ENCODE measurements around the gene NOTCH3. TPM values are rescaled to one million over a fixed set of nuclear protein-coding genes. Genes with fewer than 3 reads are reported as not detected.

Gene NOTCH3
- total RNA-seq, 1 experiment from 2014 or later, result 21.5 TPM

DNA sequence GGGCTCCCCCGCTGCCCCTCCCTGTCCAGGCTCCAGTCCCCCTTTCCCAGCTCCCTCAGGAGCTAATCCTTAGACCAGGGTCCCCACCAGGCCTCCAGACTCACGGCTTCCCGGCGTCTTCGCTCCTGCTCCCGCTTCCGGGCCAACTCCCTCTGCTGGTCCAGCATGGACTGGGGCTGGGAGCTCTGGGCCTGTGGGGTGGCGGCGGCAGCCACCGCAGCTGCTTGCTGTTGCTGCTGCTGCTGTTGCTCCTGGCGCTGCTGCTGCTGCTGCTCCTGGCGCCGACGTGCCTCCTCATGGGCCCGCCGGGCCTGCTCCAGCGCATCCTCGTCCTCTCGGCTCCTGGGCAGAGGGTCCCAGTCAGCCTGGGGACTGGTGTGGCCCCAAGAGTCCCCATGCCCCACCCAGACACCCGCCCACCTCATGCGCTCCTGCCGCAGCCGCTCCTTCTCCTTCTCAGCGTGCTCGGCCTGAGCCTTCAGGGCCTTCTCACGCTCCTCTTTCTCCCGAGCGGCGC, 37.9 kb upstream of the NOTCH3 start:
- no peak overlapping the region for H3K4me3 ChIP-seq (ENCODE audit: low read length)
- POLR2A ChIA-PET (ENCODE audit: unreplicated experiment), result no interaction called here
- H3K4me1 ChIP-seq (ENCODE audit: insufficient read depth, low read length), result peaks cover 14% of the 10 kb centered on the region

DNA sequence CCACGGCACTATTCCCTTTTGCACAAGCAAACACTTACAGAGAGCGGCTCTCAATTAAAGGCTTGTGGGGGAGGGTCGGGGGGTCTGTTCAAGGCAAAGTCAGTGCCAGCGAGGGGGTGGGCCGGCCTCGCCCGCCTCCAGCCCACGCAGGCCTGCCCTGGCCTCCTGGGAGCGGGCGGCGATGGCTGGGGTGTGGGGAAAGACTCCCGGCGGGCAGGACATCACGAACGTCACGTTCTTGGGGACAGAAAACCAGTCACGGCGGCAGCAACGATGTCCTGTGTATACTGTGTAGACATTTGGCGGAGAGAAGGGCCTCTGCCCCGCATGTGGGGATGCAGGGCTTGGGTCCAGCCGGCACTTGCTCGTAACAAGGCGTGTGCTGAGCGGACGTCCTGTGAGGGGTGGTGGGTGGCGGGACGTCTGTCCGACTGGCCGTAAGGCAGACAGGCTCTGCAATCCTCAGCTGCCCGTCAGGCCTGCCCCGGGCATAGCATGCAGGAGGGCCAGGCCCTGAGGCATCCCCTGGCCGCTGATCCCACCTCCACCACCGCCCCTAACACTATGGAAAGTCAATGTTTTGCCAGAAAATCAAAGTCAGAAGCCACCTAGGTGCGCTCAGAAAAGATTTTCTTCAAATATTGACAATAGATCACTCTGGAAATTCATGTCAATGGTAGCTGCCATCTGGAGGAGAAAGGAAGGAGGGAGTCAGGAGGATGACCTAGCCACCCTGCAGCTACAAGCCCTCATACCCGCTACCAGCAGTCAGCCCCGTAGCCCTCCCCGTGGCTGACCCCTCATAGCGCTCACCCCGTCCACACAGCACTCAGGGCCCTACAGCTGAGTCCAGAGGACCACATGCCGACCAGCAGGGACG, 37.2 kb upstream of the NOTCH3 start:
- ChIA-PET POLR2A (ENCODE audit: unreplicated experiment) (no interaction called here), CTCF (no interaction called here)
- no peak overlapping the region for H3K4me2 ChIP-seq (ENCODE audit: low read length)
- H3K9me2 ChIP-seq (replicated peaks; ENCODE audit: low read length), result no peaks in the 10 kb centered on the region
- DNase-seq, result no peak
- TF ChIP-seq EZH2 (IDR thresholded peaks at IDR 0.05; ENCODE audit: low read length, unreplicated experiment), result no peak
- TF ChIP-seq, protein P1, sequence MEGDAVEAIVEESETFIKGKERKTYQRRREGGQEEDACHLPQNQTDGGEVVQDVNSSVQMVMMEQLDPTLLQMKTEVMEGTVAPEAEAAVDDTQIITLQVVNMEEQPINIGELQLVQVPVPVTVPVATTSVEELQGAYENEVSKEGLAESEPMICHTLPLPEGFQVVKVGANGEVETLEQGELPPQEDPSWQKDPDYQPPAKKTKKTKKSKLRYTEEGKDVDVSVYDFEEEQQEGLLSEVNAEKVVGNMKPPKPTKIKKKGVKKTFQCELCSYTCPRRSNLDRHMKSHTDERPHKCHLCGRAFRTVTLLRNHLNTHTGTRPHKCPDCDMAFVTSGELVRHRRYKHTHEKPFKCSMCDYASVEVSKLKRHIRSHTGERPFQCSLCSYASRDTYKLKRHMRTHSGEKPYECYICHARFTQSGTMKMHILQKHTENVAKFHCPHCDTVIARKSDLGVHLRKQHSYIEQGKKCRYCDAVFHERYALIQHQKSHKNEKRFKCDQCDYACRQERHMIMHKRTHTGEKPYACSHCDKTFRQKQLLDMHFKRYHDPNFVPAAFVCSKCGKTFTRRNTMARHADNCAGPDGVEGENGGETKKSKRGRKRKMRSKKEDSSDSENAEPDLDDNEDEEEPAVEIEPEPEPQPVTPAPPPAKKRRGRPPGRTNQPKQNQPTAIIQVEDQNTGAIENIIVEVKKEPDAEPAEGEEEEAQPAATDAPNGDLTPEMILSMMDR (conservative IDR thresholded peaks at IDR 0.05; ENCODE audit: low read depth, low read length), result no peak
- no peak for TF ChIP-seq EZH2phosphoT487 (IDR thresholded peaks at IDR 0.05; ENCODE audit: borderline replicate concordance, low read length)
- H3K9ac ChIP-seq (ENCODE audit: low read length), result no peak overlapping the region
- H3K27me3 ChIP-seq (ENCODE audit: low read length), result no peaks in the 10 kb centered on the region
- no peak overlapping the region for H2AFZ ChIP-seq (ENCODE audit: low read length)
- no peaks in the 10 kb centered on the region for H3K9me3 ChIP-seq (ENCODE audit: low read length)
- no peak overlapping the region for H3K4me3 ChIP-seq (ENCODE audit: low read length)
- no TSS peak for BruUV-seq (replicated peaks)
- ATAC-seq, result no peak
- H3K4me1 ChIP-seq (ENCODE audit: insufficient read depth, low read length), result peaks cover 19% of the 10 kb centered on the region
- no peaks in the 10 kb centered on the region for H4K20me1 ChIP-seq (ENCODE audit: low read length)
- intact Hi-C loops (cut with micrococcal nuclease), result no loop called here
- no peak overlapping the region for H3K27ac ChIP-seq (ENCODE audit: low read length)
- H3K79me2 ChIP-seq (ENCODE audit: low read length), result no peaks in the 10 kb centered on the region
- H3K36me3 ChIP-seq (ENCODE audit: low read depth, low read length), result peaks cover 31% of the 10 kb centered on the region; the same call in 1 of the 2 replicates
- peaks cover 8% of the 10 kb centered on the region for H3F3A ChIP-seq (ENCODE audit: low read length, unreplicated experiment)

More for the DNA sequence above, 37.9 kb upstream of the NOTCH3 start:
- DNase-seq (no peak), ATAC-seq (no peak)
- Histone ChIP-seq H3K27ac (ENCODE audit: low read length) (no peak overlapping the region), H2AFZ (ENCODE audit: low read length) (no peak overlapping the region), H3F3A (ENCODE audit: low read length, unreplicated experiment) (peaks cover 8% of the 10 kb centered on the region), H3K9me3 (ENCODE audit: low read length) (no peaks in the 10 kb centered on the region), H3K36me3 (ENCODE audit: low read depth, low read length) (peaks cover 35% of the 10 kb centered on the region), H4K20me1 (ENCODE audit: low read length) (no peaks in the 10 kb centered on the region), H3K4me2 (ENCODE audit: low read length) (no peak overlapping the region), H3K27me3 (ENCODE audit: low read length) (no peaks in the 10 kb centered on the region), H3K79me2 (ENCODE audit: low read length) (no peaks in the 10 kb centered on the region), H3K9ac (ENCODE audit: low read length) (no peak overlapping the region), H3K9me2 (replicated peaks; ENCODE audit: low read length) (no peaks in the 10 kb centered on the region)
- CTCF ChIA-PET, result no interaction called here
- TF ChIP-seq, protein P1 (conservative IDR thresholded peaks at IDR 0.05; ENCODE audit: low read depth, low read length), result no peak
- no peak for TF ChIP-seq EZH2phosphoT487 (IDR thresholded peaks at IDR 0.05; ENCODE audit: borderline replicate concordance, low read length)
- TF ChIP-seq EZH2 (IDR thresholded peaks at IDR 0.05; ENCODE audit: low read length, unreplicated experiment), result no peak
- intact Hi-C loops (cut with micrococcal nuclease), result no loop called here
- BruUV-seq (replicated peaks), result no TSS peak

DNA sequence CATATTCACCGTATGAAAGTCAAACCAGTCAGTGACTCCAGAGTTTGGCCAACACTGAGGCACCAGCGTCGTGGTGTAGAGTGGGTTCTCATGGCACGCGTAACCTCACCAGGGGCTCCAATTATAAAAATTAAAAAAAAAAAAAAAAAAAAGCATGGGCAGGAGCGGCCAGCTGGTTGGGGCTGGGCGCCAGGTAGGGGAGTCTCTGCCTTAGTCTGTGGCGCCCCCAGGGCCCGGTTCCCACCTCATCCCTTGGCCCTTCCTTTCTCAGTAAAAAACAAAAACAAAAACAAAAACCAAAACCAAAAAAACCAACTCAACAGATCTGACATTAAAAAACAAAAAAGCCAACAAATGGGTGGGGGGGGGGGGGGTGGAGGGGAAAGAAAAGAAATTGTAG, 36.1 kb upstream of the NOTCH3 start:
- no peak overlapping the region for H3K27ac ChIP-seq (ENCODE audit: low read length)
- H3K9me3 ChIP-seq (ENCODE audit: low read length), result no peaks in the 10 kb centered on the region
- H3K4me1 ChIP-seq (ENCODE audit: insufficient read depth, low read length), result peaks cover 19% of the 10 kb centered on the region
- ChIA-PET POLR2A (ENCODE audit: unreplicated experiment) (no interaction called here), CTCF (no interaction called here)
- no peak overlapping the region for H2AFZ ChIP-seq (ENCODE audit: low read length)
- DNase-seq (no peak), ATAC-seq (no peak)
- TF ChIP-seq EZH2phosphoT487 (IDR thresholded peaks at IDR 0.05; ENCODE audit: borderline replicate concordance, low read length) (no peak), EZH2 (IDR thresholded peaks at IDR 0.05; ENCODE audit: low read length, unreplicated experiment) (no peak)
- TF ChIP-seq, protein P1 (conservative IDR thresholded peaks at IDR 0.05; ENCODE audit: low read depth, low read length), result no peak
- peaks cover 31% of the 10 kb centered on the region; the same call in 1 of the 2 replicates for H3K36me3 ChIP-seq (ENCODE audit: low read depth, low read length)
- BruUV-seq (replicated peaks), result no TSS peak
- intact Hi-C loops (cut with micrococcal nuclease), result no loop called here
- no peaks in the 10 kb centered on the region for H3K9me2 ChIP-seq (replicated peaks; ENCODE audit: low read length)
- no peak overlapping the region for H3K9ac ChIP-seq (ENCODE audit: low read length)
- no peak overlapping the region for H3K4me2 ChIP-seq (ENCODE audit: low read length)
- peaks cover 8% of the 10 kb centered on the region for H3F3A ChIP-seq (ENCODE audit: low read length, unreplicated experiment)
- H3K79me2 ChIP-seq (ENCODE audit: low read length), result no peaks in the 10 kb centered on the region
- no peak overlapping the region for H3K4me3 ChIP-seq (ENCODE audit: low read length)
- H3K27me3 ChIP-seq (ENCODE audit: low read length), result no peaks in the 10 kb centered on the region
- no peaks in the 10 kb centered on the region for H4K20me1 ChIP-seq (ENCODE audit: low read length)

All from PC-3 (cell line).